Cardiac fibroblast (primary cell): ENCODE measurements around the gene DCUN1D2.

Experiments used
- DNase-seq, 2 donors: peaks; one replicate each; pipeline versions ENCODE4 v3.0.0 to v3.0.0-alpha.2; 2010; ENCODE audit warnings: low read depth in 2 of 2
- H3K4me3 ChIP-seq, 2 donors: replicated peaks in 1 of 2; 1 replicate in 1 of 2; 2 replicates in 1 of 2; pipeline ENCODE4 v1.5.1; 2011; ENCODE audit warnings: low read depth in 2 of 2, low read length in 2 of 2, mild to moderate bottlenecking in 2 of 2, moderate library complexity in 1 of 2
- TF ChIP-seq, protein P1 (sequence below): IDR thresholded peaks from one replicate; pipeline ENCODE4 v1.5.1; 2011; ENCODE audit warnings: low read depth, mild to moderate bottlenecking, low read length, inconsistent platforms

Gene DCUN1D2

DNA sequence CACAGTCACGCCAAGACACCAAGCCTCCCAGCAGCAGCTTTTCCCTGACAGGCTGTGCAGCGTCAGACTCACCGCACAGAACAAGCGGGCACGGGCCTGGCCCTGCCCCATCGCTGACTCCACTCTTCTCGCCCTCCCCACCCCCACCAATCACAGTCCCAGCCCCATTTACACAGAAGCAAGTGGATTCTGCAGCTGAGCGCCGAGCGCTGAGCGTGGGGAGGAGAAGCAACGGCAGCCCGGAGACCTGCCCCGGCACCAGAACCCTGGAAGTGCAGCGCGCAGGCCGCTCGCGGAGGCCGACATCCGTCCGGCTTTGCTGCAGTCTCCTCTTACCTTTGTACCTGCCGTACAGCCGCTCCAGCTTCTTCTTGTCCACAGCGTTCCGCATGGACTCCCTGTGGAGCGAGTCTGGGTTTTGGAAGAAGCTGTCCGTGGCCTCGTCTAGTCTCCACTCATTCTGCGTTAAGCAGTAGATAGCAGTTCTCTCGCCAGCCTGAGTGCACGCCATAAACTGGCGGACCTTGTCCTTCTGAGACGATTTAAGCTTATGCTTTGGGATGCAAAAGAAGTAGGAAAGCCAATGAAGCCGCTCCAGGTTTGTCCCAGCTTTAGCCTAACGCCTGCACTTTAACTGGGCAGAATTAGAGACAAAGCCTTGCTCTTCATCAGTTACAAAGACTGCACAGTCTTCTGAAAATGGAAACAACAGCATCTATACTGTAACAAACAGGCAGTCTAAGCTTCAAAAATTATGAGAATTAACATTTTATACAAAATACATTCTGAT is 6.8 kb downstream of the DCUN1D2 start:
- TF ChIP-seq, protein P1, sequence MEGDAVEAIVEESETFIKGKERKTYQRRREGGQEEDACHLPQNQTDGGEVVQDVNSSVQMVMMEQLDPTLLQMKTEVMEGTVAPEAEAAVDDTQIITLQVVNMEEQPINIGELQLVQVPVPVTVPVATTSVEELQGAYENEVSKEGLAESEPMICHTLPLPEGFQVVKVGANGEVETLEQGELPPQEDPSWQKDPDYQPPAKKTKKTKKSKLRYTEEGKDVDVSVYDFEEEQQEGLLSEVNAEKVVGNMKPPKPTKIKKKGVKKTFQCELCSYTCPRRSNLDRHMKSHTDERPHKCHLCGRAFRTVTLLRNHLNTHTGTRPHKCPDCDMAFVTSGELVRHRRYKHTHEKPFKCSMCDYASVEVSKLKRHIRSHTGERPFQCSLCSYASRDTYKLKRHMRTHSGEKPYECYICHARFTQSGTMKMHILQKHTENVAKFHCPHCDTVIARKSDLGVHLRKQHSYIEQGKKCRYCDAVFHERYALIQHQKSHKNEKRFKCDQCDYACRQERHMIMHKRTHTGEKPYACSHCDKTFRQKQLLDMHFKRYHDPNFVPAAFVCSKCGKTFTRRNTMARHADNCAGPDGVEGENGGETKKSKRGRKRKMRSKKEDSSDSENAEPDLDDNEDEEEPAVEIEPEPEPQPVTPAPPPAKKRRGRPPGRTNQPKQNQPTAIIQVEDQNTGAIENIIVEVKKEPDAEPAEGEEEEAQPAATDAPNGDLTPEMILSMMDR: no peak
- H3K4me3 ChIP-seq: no peak overlapping the region
- no peak for DNase-seq

DNA sequence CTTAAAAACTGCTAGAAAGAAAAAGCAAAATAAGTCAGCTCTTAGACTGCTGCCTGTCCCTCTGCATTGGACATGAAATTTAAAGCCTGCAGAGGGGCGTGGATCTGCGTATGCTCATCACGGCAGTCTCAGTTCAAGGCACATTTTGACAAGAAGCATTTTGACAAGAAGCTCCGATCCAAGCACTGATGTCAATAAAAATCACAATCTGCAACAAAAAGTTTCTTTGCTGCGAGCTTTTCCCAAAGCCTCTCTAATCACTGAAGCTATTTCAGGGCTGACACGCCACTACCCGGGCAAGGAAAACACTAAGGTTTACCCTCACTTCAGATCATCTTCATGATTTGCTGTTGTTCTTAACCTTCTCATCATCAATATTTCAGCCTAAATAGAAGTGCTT is 7.4 kb downstream of the DCUN1D2 start:
- H3K4me3 ChIP-seq: no peak overlapping the region
- TF ChIP-seq, protein P1: no peak
- DNase-seq: no peak

DNA sequence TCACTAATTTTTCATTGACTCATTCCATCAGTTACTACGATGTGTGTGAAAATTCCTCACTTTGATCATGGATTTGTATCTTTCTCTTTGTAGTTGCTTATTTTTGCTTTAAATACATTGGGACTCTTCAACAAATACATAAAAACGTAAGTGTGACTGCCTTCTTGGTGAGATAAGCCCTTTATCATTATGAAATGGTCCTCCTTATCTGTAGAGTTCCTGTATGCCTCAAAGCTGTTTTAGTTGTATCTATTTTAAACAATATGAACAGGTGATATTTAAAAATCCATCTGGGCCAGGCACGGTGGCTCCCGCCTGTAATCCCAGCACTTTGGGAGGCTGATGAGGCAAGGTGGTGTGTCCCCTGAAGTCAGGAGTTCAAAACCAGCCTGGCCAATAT is 11.3 kb downstream of the DCUN1D2 start:
- TF ChIP-seq, protein P1: no peak
- H3K4me3 ChIP-seq: no peak overlapping the region
- no peak for DNase-seq

DNA sequence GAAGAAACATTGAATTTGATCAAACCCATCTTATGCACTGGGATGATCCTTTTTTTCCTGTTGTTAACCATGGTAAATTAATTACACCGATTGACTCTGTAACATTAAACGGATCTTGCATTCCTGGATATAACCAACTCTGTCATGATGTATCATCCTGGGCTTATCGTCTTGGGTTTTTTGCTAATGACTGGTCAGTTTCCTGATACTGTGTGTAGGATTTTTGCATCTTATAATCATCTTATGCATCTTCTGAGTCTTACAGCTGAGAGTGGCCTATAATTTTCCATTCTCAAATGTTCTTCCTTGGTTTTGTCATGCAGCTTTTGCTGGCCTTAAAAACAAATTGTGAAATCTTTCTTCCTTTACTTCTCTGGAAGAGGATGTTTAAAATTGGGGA is 12.8 kb downstream of the DCUN1D2 start:
- H3K4me3 ChIP-seq: no peak overlapping the region
- DNase-seq: peak in 1 of 2 donors; percentile 22
- TF ChIP-seq, protein P1: no peak

DNA sequence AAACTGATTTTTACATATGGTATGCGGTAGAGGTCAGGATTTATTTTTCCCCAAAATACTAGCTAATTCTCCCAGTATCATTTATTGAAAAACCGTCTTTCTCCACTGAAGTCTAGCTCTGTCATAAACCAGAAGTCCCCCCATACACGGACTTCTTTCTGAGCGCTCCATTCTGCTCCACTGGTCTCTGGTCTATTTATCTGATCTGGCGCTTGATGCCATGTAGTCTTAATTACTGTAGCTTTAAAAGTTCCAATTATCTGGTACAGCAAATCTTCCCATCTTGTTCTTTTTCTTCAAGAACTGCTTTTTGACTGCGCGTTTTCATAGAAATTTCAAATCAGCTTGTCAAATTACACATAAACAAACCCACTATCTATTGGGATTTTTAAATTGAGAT is 13.7 kb downstream of the DCUN1D2 start:
- DNase-seq: no peak
- TF ChIP-seq, protein P1: no peak
- no peak overlapping the region for H3K4me3 ChIP-seq

DNA sequence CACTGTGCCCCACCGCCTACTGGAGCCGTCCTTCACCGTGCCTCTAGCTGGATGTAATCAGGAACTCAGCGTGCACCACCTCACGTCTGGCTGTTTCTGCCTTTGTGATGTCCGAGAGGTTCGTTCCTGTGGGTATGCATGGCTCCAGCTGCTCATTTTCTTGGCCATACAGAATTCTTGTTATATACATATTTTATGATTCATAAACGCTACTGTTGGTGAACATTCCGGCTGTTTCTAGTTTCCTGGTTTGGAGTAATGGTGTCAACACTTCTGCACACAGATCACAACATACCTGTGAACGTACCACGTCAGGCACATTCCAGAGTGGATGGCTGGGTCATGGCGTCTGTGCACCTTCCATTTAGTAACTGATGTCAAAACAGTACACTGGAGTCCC is 14.6 kb downstream of the DCUN1D2 start:
- no peak for DNase-seq
- H3K4me3 ChIP-seq: no peak overlapping the region
- TF ChIP-seq, protein P1: no peak

DNA sequence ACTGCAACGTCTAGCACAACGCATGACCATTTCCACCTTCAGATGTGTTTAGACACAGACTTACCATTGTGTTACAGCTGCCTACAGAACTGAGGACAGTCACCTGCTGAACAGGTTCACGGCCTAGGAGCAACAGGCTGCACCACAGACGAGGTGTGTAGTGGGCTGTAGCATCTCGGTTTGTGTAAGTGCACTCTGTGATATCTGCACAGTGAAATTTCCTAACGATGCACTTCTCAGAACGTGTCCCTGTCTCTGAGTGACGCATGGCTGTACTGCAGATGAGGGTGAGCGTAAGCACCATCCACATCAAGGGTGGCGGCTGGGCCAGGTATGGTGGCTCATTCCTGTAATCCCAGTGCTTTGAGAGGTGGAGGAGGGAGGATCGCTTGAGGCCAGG is 15.2 kb downstream of the DCUN1D2 start:
- no peak overlapping the region for H3K4me3 ChIP-seq
- TF ChIP-seq, protein P1: no peak

More for the DNA sequence above, 15.2 kb downstream of the DCUN1D2 start:
- DNase-seq: no peak
